Neural cell (in vitro differentiated cells): ENCODE data around the gene NFASC. TPM values are rescaled to one million over a fixed set of nuclear protein-coding genes. Genes with fewer than 3 reads are reported as not detected.

Source experiments
- H2AFZ ChIP-seq: fragments of 200-600, 300-800 bp; sonication (generic), shearing (Covaris generic); 2 replicates; pipeline ENCODE4 v1.6.0; 2014; ENCODE audit warnings: low read depth, mild to moderate bottlenecking, antibody characterized with exemption, low read length, moderate library complexity
- H3F3A ChIP-seq: fragments of 200-600 bp; shearing (Covaris generic); 2 replicates; pipeline ENCODE4 v1.6.1; 2016; ENCODE audit warnings: mild to moderate bottlenecking, moderate library complexity, mixed read lengths, antibody characterized with exemption, low read length; ENCODE audit not compliant: insufficient read depth, poor library complexity, severe bottlenecking
- H3K27ac ChIP-seq: fragments of 200-600, 300-800 bp; sonication (generic), shearing (Covaris generic); 2 replicates; pipeline ENCODE4 v1.5.1; 2014; ENCODE audit warnings: mild to moderate bottlenecking, low read length, moderate library complexity
- H3K27me3 ChIP-seq: fragments of 300-800, 200-600 bp; sonication (generic), shearing (Covaris generic); 2 replicates; pipeline ENCODE4 v1.6.0; 2014; ENCODE audit warnings: mild to moderate bottlenecking, low read depth, low read length, moderate library complexity; ENCODE audit not compliant: insufficient read depth
- H3K36me3 ChIP-seq: fragments of 300-800, 200-600 bp; sonication (generic), shearing (Covaris generic); 2 replicates; pipeline ENCODE4 v1.5.1; 2014; ENCODE audit warnings: mild to moderate bottlenecking, antibody characterized with exemption, low read length, moderate library complexity; ENCODE audit not compliant: insufficient read depth
- H3K4me2 ChIP-seq: fragments of 300-800, 200-600 bp; sonication (generic), shearing (Covaris generic); 2 replicates; pipeline ENCODE4 v1.6.0; 2014; ENCODE audit warnings: mild to moderate bottlenecking, low read length
- H3K4me3 ChIP-seq: fragments of 300-800, 200-600 bp; sonication (generic), shearing (Covaris generic); 2 replicates; pipeline ENCODE4 v1.5.1; 2014; ENCODE audit warnings: mild to moderate bottlenecking, low read length, moderate library complexity
- H3K79me2 ChIP-seq: fragments of 200-600 bp; shearing (Covaris generic); replicated peaks from 2 replicates; pipeline ENCODE4 v1.6.0; 2014; ENCODE audit warnings: mild to moderate bottlenecking, low read length, moderate library complexity; ENCODE audit not compliant: insufficient read depth
- H3K9ac ChIP-seq: fragments of 300-800, 200-600 bp; sonication (generic), shearing (Covaris generic); 2 replicates; pipeline ENCODE4 v1.6.1; 2016; ENCODE audit warnings: mild to moderate bottlenecking, low read length, mixed read lengths
- H3K9me2 ChIP-seq: fragments of 200-600 bp; shearing (Covaris generic); 2 replicates; pipeline ENCODE4 v1.6.1; 2016; ENCODE audit warnings: mild to moderate bottlenecking, low read length, mixed read lengths; ENCODE audit not compliant: insufficient read depth
- H3K9me3 ChIP-seq: fragments of 200-600, 300-800 bp; sonication (generic), shearing (Covaris generic); 2 replicates; pipeline ENCODE4 v1.6.1; 2016; ENCODE audit warnings: mild to moderate bottlenecking, mixed run types, low read length, moderate library complexity, mixed read lengths
- H4K20me1 ChIP-seq: fragments of 200-600 bp; shearing (Covaris generic); 2 replicates; pipeline ENCODE4 v1.6.1; 2016; ENCODE audit warnings: mild to moderate bottlenecking, mixed run types; ENCODE audit not compliant: insufficient read depth
- CTCF ChIP-seq: fragments of 450-650 bp; IDR thresholded peaks from 2 replicates; pipeline ENCODE4 v1.5.1; 2014; ENCODE audit warnings: antibody characterized with exemption, mild to moderate bottlenecking, moderate library complexity; ENCODE audit not compliant: poor library complexity, severe bottlenecking
- EP300 ChIP-seq: fragments of 450-650 bp; conservative IDR thresholded peaks from 2 replicates; pipeline ENCODE4 v1.6.1; 2014; ENCODE audit warnings: antibody characterized with exemption, mild to moderate bottlenecking, moderate library complexity; ENCODE audit not compliant: poor library complexity, severe bottlenecking
- EZH2 ChIP-seq: fragments of 200-600, 300-800 bp; shearing (Covaris generic), sonication (generic); IDR thresholded peaks from 2 replicates; pipeline ENCODE4 v1.6.1; 2014; ENCODE audit warnings: antibody characterized with exemption, low read length, borderline replicate concordance, mild to moderate bottlenecking; ENCODE audit not compliant: insufficient read depth, poor library complexity, severe bottlenecking
- MXI1 ChIP-seq: fragments of 450-650 bp; conservative IDR thresholded peaks from 2 replicates; pipeline ENCODE4 v1.6.1; 2014; ENCODE audit warnings: antibody characterized with exemption, mild to moderate bottlenecking; ENCODE audit not compliant: poor library complexity, severe bottlenecking
- POLR2AphosphoS5 ChIP-seq: IDR thresholded peaks from 2 replicates; pipeline ENCODE4 v1.6.1; 2012
- RAD21 ChIP-seq: fragments of 450-650 bp; conservative IDR thresholded peaks from 2 replicates; pipeline ENCODE4 v1.6.1; 2014; ENCODE audit warnings: antibody characterized with exemption, mild to moderate bottlenecking, moderate library complexity
- REST ChIP-seq: IDR thresholded peaks from 2 replicates; pipeline ENCODE4 v1.6.1; 2012; ENCODE audit warnings: borderline replicate concordance
- SMC3 ChIP-seq: fragments of 450-650 bp; conservative IDR thresholded peaks from 2 replicates; pipeline ENCODE4 v1.6.1; 2014; ENCODE audit warnings: antibody characterized with exemption, mild to moderate bottlenecking, moderate library complexity; ENCODE audit not compliant: poor library complexity
- TAF1 ChIP-seq: IDR thresholded peaks from 2 replicates; pipeline ENCODE4 v1.6.1; 2012; ENCODE audit warnings: low read depth
- polyA plus RNA-seq: library from polyadenylated mRNA; depleted of rRNA; stranded (reverse); fragments of >200 nt; gene quantifications from 2 replicates; pipeline ENCODE4 v1.2.3, GENCODE V29; 2014

Gene NFASC
- polyA plus RNA-seq, 1 donor from 2014 or later, result 23.9 TPM

GRCh38 chr1:204927673-204928641 is 57.3 kb downstream of the NFASC start:
- H3K79me2 ChIP-seq, result no peaks in the 10 kb centered on the region
- TF ChIP-seq SMC3 (no peak), EZH2 (no peak), REST (no peak), CTCF (no peak), POLR2AphosphoS5 (no peak), MXI1 (no peak), TAF1 (no peak), RAD21 (no peak), EP300 (no peak)
- H3K4me3 ChIP-seq, result no peak overlapping the region
- H3K27ac ChIP-seq, result no peak overlapping the region
- no peak overlapping the region for H2AFZ ChIP-seq
- peaks cover 2% of the 10 kb centered on the region for H4K20me1 ChIP-seq
- H3K36me3 ChIP-seq, result no peaks in the 10 kb centered on the region
- H3K9me3 ChIP-seq, result no peaks in the 10 kb centered on the region
- no peaks in the 10 kb centered on the region for H3K9me2 ChIP-seq
- H3K27me3 ChIP-seq, result no peaks in the 10 kb centered on the region
- no peak overlapping the region for H3K9ac ChIP-seq
- no peaks in the 10 kb centered on the region for H3F3A ChIP-seq
- no peak overlapping the region for H3K4me2 ChIP-seq

GRCh38 chr1:204928671-204929486 is 58.2 kb downstream of the NFASC start:
- no peak overlapping the region for H3K4me3 ChIP-seq
- H2AFZ ChIP-seq, result no peak overlapping the region
- no peak overlapping the region for H3K27ac ChIP-seq
- H3K79me2 ChIP-seq, result no peaks in the 10 kb centered on the region
- H3K9me2 ChIP-seq, result no peaks in the 10 kb centered on the region
- H3K27me3 ChIP-seq, result no peaks in the 10 kb centered on the region
- TF ChIP-seq EP300 (no peak), REST (no peak), POLR2AphosphoS5 (no peak), EZH2 (no peak), SMC3 (no peak), RAD21 (no peak), MXI1 (no peak)
- H3K9me3 ChIP-seq, result no peaks in the 10 kb centered on the region
- H3K4me2 ChIP-seq, result no peak overlapping the region
- H3F3A ChIP-seq, result no peaks in the 10 kb centered on the region
- no peaks in the 10 kb centered on the region for H3K36me3 ChIP-seq
- peaks cover 2% of the 10 kb centered on the region for H4K20me1 ChIP-seq
- H3K9ac ChIP-seq, result no peak overlapping the region
